WERI-Rb-1 (cell line): ENCODE measurements around the gene ARHGAP29.

ENCODE experiments used
- DNase-seq: peaks from one replicate; pipeline ENCODE4 v3.0.0-alpha.2; 2020
- H3K27ac ChIP-seq: fragments of 250-450 bp; sonication (Bioruptor Pico); 2 replicates; pipeline ENCODE4 v1.5.1; 2020; ENCODE audit warnings: mild to moderate bottlenecking, moderate library complexity
- H3K27me3 ChIP-seq: fragments of 250-450 bp; sonication (Bioruptor Pico); 2 replicates; pipeline ENCODE4 v1.5.1; 2021; ENCODE audit warnings: mild to moderate bottlenecking, low read depth, moderate library complexity; ENCODE audit not compliant: insufficient read depth, severe bottlenecking
- H3K36me3 ChIP-seq: fragments of 250-450 bp; sonication (Bioruptor Pico); 2 replicates; pipeline ENCODE4 v1.5.1; 2020; ENCODE audit warnings: mild to moderate bottlenecking, moderate library complexity
- H3K4me3 ChIP-seq: 2 replicates; pipeline ENCODE4 v1.5.1; 2011; ENCODE audit warnings: low read depth, mild to moderate bottlenecking, control low read depth, low read length
- H3K9me3 ChIP-seq: fragments of 250-450 bp; sonication (Bioruptor Pico); 2 replicates; pipeline ENCODE4 v1.5.1; 2021; ENCODE audit warnings: mild to moderate bottlenecking, moderate library complexity; ENCODE audit not compliant: severe bottlenecking
- CTCF ChIP-seq: IDR thresholded peaks from 2 replicates; pipeline ENCODE4 v1.5.1; 2011; ENCODE audit warnings: low read depth, mild to moderate bottlenecking, control low read depth, inconsistent platforms, low read length

ARHGAP29 gene

GRCh38 chr1:94237291-94238226 is at the start of gene ARHGAP29:
Gene ARHGAP29 (minus strand): TSS chr1:94237584. CDS start chr1:94231611, 5,973 bp downstream.
- Histone ChIP-seq H3K9me3 (no peaks in the 10 kb centered on the region), H3K4me3 (peak within 1 kb of the TSS; percentile 79), H3K27me3 (no peaks in the 10 kb centered on the region), H3K27ac (peak within 1 kb of the TSS; percentile 12; the same call in 1 of the 2 replicates), H3K36me3 (no peaks in the 10 kb centered on the region)
- DNase-seq = peak; percentile 89
- TF ChIP-seq CTCF = peak; percentile 20; the same call in 1 of the 2 replicates

- Histone ChIP-seq H3K27me3 (no peaks in the 10 kb centered on the region), H3K4me3 (no peak overlapping the region), H3K27ac (no peak overlapping the region), H3K9me3 (no peaks in the 10 kb centered on the region), H3K36me3 (no peaks in the 10 kb centered on the region)
- TF ChIP-seq CTCF = no peak
- DNase-seq = no peak
Observed at GRCh38 chr1:94286864-94287437, 49.6 kb upstream of the ARHGAP29 start.

- Histone ChIP-seq H3K36me3 (no peaks in the 10 kb centered on the region), H3K27ac (no peak overlapping the region), H3K9me3 (no peaks in the 10 kb centered on the region), H3K27me3 (no peaks in the 10 kb centered on the region), H3K4me3 (no peak overlapping the region)
- no peak for DNase-seq
- TF ChIP-seq CTCF = no peak
Observed at GRCh38 chr1:94285031-94285654, 47.8 kb upstream of the ARHGAP29 start.

GRCh38 chr1:94284476-94284875 is 47.1 kb upstream of the ARHGAP29 start:
- H3K4me3 ChIP-seq = no peak overlapping the region

GRCh38 chr1:94283462-94283861 is 46.1 kb upstream of the ARHGAP29 start:
- Histone ChIP-seq H3K4me3 (no peak overlapping the region), H3K27ac (no peak overlapping the region), H3K9me3 (no peaks in the 10 kb centered on the region), H3K36me3 (no peaks in the 10 kb centered on the region), H3K27me3 (no peaks in the 10 kb centered on the region)
- no peak for DNase-seq
- no peak for TF ChIP-seq CTCF

More at GRCh38 chr1:94284476-94284875, 47.1 kb upstream of the ARHGAP29 start:
- DNase-seq = no peak
- Histone ChIP-seq H3K36me3 (no peaks in the 10 kb centered on the region), H3K27me3 (no peaks in the 10 kb centered on the region), H3K27ac (no peak overlapping the region), H3K9me3 (no peaks in the 10 kb centered on the region)
- no peak for TF ChIP-seq CTCF
